Placental pericyte (primary cell): ENCODE measurements around the gene RSF1. TPM values are rescaled to one million over a fixed set of nuclear protein-coding genes. Genes with fewer than 3 reads are reported as not detected.

Experiments used
- small RNA-seq: library from RNA; depleted of rRNA; stranded (forward); fragments of <200 nt; gene quantifications from one replicate; pipeline ENCODE3, GENCODE V24; 2012; ENCODE audit warnings: low replicate concordance
- total RNA-seq: library from RNA; depleted of rRNA; stranded (reverse); fragments of >200 nt; gene quantifications from 2 replicates; pipeline ENCODE4 v1.2.3, GENCODE V29; 2012

RSF1 gene, protein sequence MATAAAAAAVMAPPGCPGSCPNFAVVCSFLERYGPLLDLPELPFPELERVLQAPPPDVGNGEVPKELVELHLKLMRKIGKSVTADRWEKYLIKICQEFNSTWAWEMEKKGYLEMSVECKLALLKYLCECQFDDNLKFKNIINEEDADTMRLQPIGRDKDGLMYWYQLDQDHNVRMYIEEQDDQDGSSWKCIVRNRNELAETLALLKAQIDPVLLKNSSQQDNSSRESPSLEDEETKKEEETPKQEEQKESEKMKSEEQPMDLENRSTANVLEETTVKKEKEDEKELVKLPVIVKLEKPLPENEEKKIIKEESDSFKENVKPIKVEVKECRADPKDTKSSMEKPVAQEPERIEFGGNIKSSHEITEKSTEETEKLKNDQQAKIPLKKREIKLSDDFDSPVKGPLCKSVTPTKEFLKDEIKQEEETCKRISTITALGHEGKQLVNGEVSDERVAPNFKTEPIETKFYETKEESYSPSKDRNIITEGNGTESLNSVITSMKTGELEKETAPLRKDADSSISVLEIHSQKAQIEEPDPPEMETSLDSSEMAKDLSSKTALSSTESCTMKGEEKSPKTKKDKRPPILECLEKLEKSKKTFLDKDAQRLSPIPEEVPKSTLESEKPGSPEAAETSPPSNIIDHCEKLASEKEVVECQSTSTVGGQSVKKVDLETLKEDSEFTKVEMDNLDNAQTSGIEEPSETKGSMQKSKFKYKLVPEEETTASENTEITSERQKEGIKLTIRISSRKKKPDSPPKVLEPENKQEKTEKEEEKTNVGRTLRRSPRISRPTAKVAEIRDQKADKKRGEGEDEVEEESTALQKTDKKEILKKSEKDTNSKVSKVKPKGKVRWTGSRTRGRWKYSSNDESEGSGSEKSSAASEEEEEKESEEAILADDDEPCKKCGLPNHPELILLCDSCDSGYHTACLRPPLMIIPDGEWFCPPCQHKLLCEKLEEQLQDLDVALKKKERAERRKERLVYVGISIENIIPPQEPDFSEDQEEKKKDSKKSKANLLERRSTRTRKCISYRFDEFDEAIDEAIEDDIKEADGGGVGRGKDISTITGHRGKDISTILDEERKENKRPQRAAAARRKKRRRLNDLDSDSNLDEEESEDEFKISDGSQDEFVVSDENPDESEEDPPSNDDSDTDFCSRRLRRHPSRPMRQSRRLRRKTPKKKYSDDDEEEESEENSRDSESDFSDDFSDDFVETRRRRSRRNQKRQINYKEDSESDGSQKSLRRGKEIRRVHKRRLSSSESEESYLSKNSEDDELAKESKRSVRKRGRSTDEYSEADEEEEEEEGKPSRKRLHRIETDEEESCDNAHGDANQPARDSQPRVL (N-terminal part only)
- total RNA-seq = 27.9 and 43.5 TPM in 2 replicates

DNA sequence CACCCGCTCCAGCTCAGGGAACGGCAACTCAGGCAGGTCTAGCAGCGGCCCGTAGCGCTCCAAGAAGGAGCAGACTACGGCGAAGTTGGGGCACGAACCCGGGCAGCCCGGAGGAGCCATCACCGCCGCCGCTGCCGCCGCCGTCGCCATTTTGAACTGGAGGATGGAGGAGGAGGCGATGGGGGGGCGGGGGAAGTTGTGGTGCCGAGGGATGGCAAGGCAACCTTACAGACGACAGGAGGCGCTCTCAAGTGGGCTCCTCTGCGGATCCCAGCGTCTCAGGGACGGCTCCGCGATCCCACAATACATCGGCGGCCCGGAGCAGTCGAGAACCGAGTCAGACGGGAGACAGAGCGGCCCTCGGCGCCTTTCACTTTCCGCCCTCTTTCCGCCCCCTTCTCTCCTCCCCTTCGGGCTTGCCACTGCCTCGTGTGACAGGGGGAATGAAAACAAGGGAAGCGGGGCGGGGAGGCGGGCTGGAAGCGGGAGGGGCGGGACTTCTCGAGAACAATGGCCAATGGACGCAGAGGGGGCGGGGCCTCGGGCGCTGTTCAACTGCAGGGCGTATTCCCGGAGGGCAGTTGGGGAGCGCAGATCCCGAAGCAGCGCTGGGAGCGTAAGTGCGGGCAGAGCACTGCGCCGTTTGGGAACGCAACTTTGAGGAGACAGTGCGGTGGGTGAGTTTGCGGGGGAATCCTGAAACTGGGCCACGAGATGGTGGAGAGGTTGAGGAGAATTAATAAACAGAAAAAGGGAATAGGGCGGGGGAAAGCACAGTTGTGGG lies at the start of gene RSF1, which contains the start of gene AAMDC:
Gene RSF1, minus strand, starts transcription at position 158 of the 784 bp plus-strand sequence. Its CDS starts 8 bp downstream, at position 150.
Gene AAMDC, plus strand, starts transcription at position 580 of the 784 bp plus-strand sequence. CDS start 21,353 bp downstream, outside the sequence.

DNA sequence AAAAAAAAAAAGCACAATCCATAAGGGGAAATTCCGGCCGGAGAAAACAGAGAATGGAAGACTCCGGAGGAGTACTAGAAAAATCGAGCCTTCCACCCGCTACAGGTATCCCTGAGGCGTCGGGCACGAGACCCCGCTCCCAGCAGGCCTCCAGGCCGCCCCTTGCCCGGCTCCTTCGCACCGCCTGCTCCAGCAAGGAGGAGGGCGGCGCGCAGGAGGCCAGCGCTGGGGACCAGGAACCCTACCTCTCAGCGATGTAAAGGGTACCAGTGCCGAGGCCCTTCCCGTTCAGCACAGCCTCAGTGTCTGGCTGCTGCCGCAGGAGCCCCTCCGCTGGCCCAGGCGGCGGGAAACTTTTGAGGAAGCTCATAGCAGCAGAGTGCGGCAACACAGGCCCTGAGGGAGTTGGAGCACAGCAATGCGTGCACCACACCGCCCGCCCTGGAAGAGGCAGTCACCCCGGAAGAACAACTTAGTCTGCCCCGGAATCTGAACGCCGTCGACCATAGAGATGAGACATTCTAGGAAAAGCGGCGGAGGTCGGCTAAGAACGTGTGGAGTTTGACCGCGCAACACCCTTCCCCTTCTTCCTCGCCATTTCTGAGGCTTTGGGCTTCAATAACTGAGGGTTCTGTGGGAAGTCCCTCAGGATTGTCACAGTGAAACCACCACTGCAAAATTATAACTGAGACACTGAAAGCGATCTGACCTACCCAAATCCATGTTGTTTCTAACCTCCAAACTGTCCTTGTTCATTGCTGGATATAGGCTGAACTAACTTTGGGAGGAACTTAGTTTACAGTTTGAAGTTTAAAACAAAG lies 183.0 kb downstream of the RSF1 start, which contains the start of gene CLNS1A:
Gene CLNS1A, minus strand, starts transcription at position 450 of the 821 bp plus-strand sequence. Its CDS starts 80 bp downstream, at position 370.

Small RNA genes lying within 50 kb of the gene (small RNA-seq; reads per million reads assigned to genes)
- gene RF00019 = not detected

Other genes with a start within 250 kb of the RSF1 start
- 0.88 and 1.0 TPM in 2 replicates for gene AQP11, start 230.8 kb downstream of the RSF1 start, total RNA-seq
- gene CLNS1A, start 182.9 kb downstream of the RSF1 start, total RNA-seq = 83.9 and 152 TPM in 2 replicates
- 10.9 and 14.0 TPM in 2 replicates for gene AAMDC, start 422 bp upstream of the RSF1 start, total RNA-seq
- gene INTS4, start 173.9 kb upstream of the RSF1 start, total RNA-seq = 42.5 and 50.7 TPM in 2 replicates
- gene KCTD14, start 202.6 kb upstream of the RSF1 start, total RNA-seq = 0.44 and 1.7 TPM in 2 replicates
- gene THRSP, start 243.1 kb upstream of the RSF1 start, total RNA-seq = not detected in 2 replicates